Natural killer cell (primary cell): Measurements from ENCODE around the gene NR0B2. TPM values are rescaled to one million over a fixed set of nuclear protein-coding genes. Genes with fewer than 3 reads are reported as not detected.

Source experiments
- ATAC-seq, 3 donors: fragments of 150-1000 bp in 2 of 3; fragments of 200-7000 bp in 1 of 3; cut with Tn5 transposase; 1 replicate in 1 of 3; 2 replicates in 2 of 3; pipeline ENCODE4 v1.10.0; 2021; ENCODE audit warnings: mild to moderate bottlenecking in 2 of 3, moderate library complexity in 2 of 3
- DNase-seq, 2 donors: peaks; one replicate each; pipeline versions ENCODE4 v3.0.0 to v3.0.0-alpha.2; 2013 to 2021; ENCODE audit warnings: mixed read lengths in 1 of 2
- H3K27ac ChIP-seq: one replicate; pipeline ENCODE4 v1.5.1; 2013; ENCODE audit warnings: mild to moderate bottlenecking, low read length
- H3K27me3 ChIP-seq: one replicate; pipeline ENCODE4 v1.6.1; 2013; ENCODE audit warnings: low read length; ENCODE audit not compliant: control insufficient read depth, insufficient read depth
- H3K36me3 ChIP-seq: one replicate; pipeline ENCODE4 v1.6.1; 2013; ENCODE audit warnings: low read length; ENCODE audit not compliant: control insufficient read depth, insufficient read depth
- H3K4me1 ChIP-seq: one replicate; pipeline ENCODE4 v1.6.1; 2013; ENCODE audit warnings: low read length; ENCODE audit not compliant: control insufficient read depth, insufficient read depth
- H3K4me3 ChIP-seq: one replicate; pipeline ENCODE4 v1.5.1; 2013; ENCODE audit warnings: low read length
- H3K9me3 ChIP-seq: one replicate; pipeline ENCODE4 v1.6.1; 2013; ENCODE audit warnings: low read length; ENCODE audit not compliant: control insufficient read depth, insufficient read depth
- H3K27ac Mint-ChIP-seq, 2 donors: one replicate each; pipeline ENCODE4 v1.8.0; 2022; ENCODE audit warnings: mild to moderate bottlenecking in 2 of 2, mixed read lengths in 2 of 2, moderate library complexity in 1 of 2
- H3K27me3 Mint-ChIP-seq, 2 donors: one replicate each; pipeline ENCODE4 v1.8.0; 2022; ENCODE audit warnings: low read depth in 2 of 2, mixed read lengths in 2 of 2
- H3K36me3 Mint-ChIP-seq: one replicate; pipeline ENCODE4 v1.8.0; 2022; ENCODE audit warnings: mixed read lengths
- H3K4me1 Mint-ChIP-seq, 2 donors: one replicate each; pipeline ENCODE4 v1.8.0; 2022; ENCODE audit warnings: mixed read lengths in 2 of 2
- H3K4me3 Mint-ChIP-seq: one replicate; pipeline ENCODE4 v1.8.0; 2022; ENCODE audit warnings: mild to moderate bottlenecking, moderate library complexity, mixed read lengths
- H3K9me3 Mint-ChIP-seq, 2 donors: one replicate each; pipeline ENCODE4 v1.8.0; 2022; ENCODE audit warnings: mixed read lengths in 2 of 2
- CTCF ChIP-seq: fragments of 200-600 bp; IDR thresholded peaks from one replicate; pipeline ENCODE4 v1.8.0; 2022; ENCODE audit warnings: antibody characterized with exemption
- WGBS: methylation state at CpG from one replicate; pipeline ENCODE4 v1.1.7; 2013; ENCODE audit warnings: missing lambda C conversion rate; ENCODE audit not compliant: insufficient coverage; 5-methylcytosine and 5-hydroxymethylcytosine counted together
- intact Hi-C: fragments of 100-400 bp; cut with micrococcal nuclease; formaldehyde crosslinking; loops from one replicate; pipeline ENCODE4 v1.14.2; 2022
- total RNA-seq, 4 donors: library from RNA; stranded (reverse); fragments of 120-200 nt in 1 of 4; gene quantifications; one replicate each; pipeline versions ENCODE4 v1.2.3 to v1.2.4, GENCODE V29; 2013 to 2022

The NR0B2 gene
- total RNA-seq, 3 donors from 2014 or later (not counting 1 experiment from before 2014, with no cell fraction given): not detected

- Histone ChIP-seq H3K4me3 (no peak overlapping the region), H3K27me3 (no peaks in the 10 kb centered on the region), H3K27ac (no peak overlapping the region), H3K36me3 (peaks cover 35% of the 10 kb centered on the region), H3K9me3 (no peaks in the 10 kb centered on the region), H3K4me1 (peaks cover 11% of the 10 kb centered on the region)
- peaks cover 15 to 33% of the 10 kb centered on the region in 2 donors for H3K4me1 Mint-ChIP-seq
- H3K4me3 Mint-ChIP-seq: no peak overlapping the region
- no peaks in the 10 kb centered on the region for H3K9me3 Mint-ChIP-seq
- no peak for TF ChIP-seq CTCF
- WGBS: 97% methylated on average over 13 of the region's 13 CpGs
- no peaks in the 10 kb centered on the region for H3K27me3 Mint-ChIP-seq
- intact Hi-C loops: no loop called here
- no peak overlapping the region for H3K27ac Mint-ChIP-seq
- H3K36me3 Mint-ChIP-seq: peaks cover 7% of the 10 kb centered on the region
- ATAC-seq (no peak), DNase-seq (no peak)
These were observed 19.5 kb downstream of the NR0B2 start for GRCh38 chr1:26894263-26894662.

DNA sequence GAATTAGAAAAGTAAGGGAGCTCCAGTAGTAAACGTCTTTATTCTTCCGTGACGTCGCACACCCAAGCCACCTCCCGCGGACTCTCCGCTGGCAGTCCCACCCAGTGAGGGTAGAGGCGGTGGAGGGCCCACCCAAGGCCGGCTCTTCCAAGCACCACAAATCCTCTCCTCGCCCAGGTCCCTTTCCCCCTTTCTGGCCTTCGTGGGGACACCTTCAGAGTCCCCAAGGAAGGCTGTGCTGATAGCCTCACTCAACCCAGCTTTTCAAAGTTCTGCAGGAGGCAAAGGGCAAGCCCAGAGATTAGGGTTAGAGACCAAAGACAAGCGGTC is 23.3 kb downstream of the NR0B2 start:
- peaks cover 54% of the 10 kb centered on the region for H3K36me3 ChIP-seq
- H3K4me3 Mint-ChIP-seq: peak overlapping the region; percentile 94
- ATAC-seq (peak; percentile 46 to 49 (median 47)), DNase-seq (no peak)
- H3K4me3 ChIP-seq: peak overlapping the region; percentile 81
- H3K4me1 Mint-ChIP-seq: peaks cover 18 to 32% of the 10 kb centered on the region in 2 donors
- H3K27me3 ChIP-seq: no peaks in the 10 kb centered on the region
- H3K27ac ChIP-seq: peak overlapping the region; percentile 89
- H3K9me3 Mint-ChIP-seq: no peaks in the 10 kb centered on the region
- intact Hi-C loops: loop anchor here (1.0 kb wide), 1 partner anchor 25 kb away; no protein-coding TSS in a partner anchor
- no peaks in the 10 kb centered on the region for H3K27me3 Mint-ChIP-seq
- WGBS: 6% methylated on average over 12 of the region's 12 CpGs
- H3K27ac Mint-ChIP-seq: peak overlapping the region; percentile 94 to 96
- peaks cover 18% of the 10 kb centered on the region for H3K4me1 ChIP-seq
- no peaks in the 10 kb centered on the region for H3K9me3 ChIP-seq
- no peak for TF ChIP-seq CTCF
- H3K36me3 Mint-ChIP-seq: peaks cover 8% of the 10 kb centered on the region

DNA sequence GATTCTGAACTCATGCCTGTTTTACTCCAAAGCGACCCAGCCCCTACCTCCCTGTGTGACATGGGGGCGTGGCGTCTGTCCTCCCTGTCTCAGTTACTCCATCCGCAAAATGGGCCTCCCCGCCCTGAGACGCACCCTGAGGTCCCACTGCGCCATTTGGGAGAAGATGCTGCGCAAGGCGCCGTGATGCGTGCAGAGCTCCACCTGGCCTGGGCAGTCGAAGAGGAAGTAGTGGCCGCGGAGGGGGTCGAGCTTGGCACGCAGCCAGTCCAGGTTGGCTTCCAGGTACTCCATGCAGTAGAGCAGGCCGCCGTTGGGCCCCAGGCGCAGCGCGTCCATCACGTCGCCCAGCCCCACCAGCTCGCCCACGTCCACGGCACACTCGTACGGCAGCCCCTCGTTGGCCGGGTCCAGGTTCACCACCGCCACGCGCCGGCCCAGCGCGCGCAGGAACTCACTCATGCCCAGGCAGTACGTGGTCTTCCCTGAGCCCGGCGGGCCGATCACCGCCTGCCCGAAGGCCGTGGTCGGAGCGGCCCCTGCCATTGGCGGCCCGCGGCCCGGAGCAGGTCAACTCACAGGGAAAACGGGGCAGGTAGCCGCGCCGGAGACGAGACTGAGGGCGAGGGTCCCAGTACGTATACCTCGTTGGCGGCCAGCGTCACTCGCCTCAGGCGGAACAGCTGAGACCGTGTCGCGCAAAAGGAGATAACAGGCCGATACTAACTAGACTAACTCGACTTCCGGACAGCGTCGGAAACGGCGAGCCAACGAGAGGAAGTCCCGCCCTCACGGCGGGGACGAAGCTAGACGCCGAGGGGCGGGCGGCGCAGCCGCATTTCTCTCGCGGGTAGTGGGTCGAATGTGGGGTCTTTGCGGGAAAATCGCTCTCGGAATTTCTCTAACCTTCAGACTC is 24.0 kb downstream of the NR0B2 start, which contains the start of gene GPN2:
GPN2 (minus strand) TSS at position 733 of the 916 bp plus-strand sequence; CDS start at position 546, 187 bp downstream.
- Mint-ChIP-seq H3K27me3 (no peaks in the 10 kb centered on the region), H3K9me3 (no peaks in the 10 kb centered on the region), H3K27ac (peak within 1 kb of the TSS; percentile 94 to 96), H3K4me3 (peak within 1 kb of the TSS; percentile 94), H3K4me1 (peaks cover 18 to 30% of the 10 kb centered on the region in 2 donors), H3K36me3 (peaks cover 12% of the 10 kb centered on the region)
- no peak for TF ChIP-seq CTCF
- Histone ChIP-seq H3K4me3 (peak within 1 kb of the TSS; percentile 81), H3K27me3 (no peaks in the 10 kb centered on the region), H3K4me1 (peaks cover 18% of the 10 kb centered on the region), H3K27ac (peak within 1 kb of the TSS; percentile 89), H3K36me3 (peaks cover 55% of the 10 kb centered on the region), H3K9me3 (no peaks in the 10 kb centered on the region)
- peak; percentile 94 to 97 (median 95) for ATAC-seq
- 1% methylated on average over 89 of the region's 89 CpGs for WGBS
- intact Hi-C loops: loop anchor here (1.0 kb wide), 1 partner anchor 25 kb away; no protein-coding TSS in a partner anchor
- DNase-seq: peak; percentile 70 to 90
